ENCODE measurements around the gene ZNF230.

The ZNF230 gene

GRCh38 chr19:44002566-44003460, at the start of gene ZNF230:
Gene ZNF230, plus strand, starts transcription at chr19:44002957. Its CDS starts 4,122 bp downstream, at chr19:44007079.
- peak; percentile 71 for DNase-seq (ENCODE audit: low read depth)

GRCh38 chr19:43956827-43957226, 45.9 kb upstream of the ZNF230 start:
- DNase-seq (ENCODE audit: low read depth): no peak

- no peak for DNase-seq (ENCODE audit: low read depth)
These were observed 44.9 kb upstream of the ZNF230 start for GRCh38 chr19:43957891-43958290.

GRCh38 chr19:43960411-43960810, 42.3 kb upstream of the ZNF230 start:
- no peak for DNase-seq (ENCODE audit: low read depth)

GRCh38 chr19:43966079-43966694, 36.6 kb upstream of the ZNF230 start:
- no peak for DNase-seq (ENCODE audit: low read depth)

GRCh38 chr19:43976732-43977131, 26.0 kb upstream of the ZNF230 start:
- DNase-seq (ENCODE audit: low read depth): no peak

- DNase-seq (ENCODE audit: low read depth): no peak
These were observed 19.2 kb upstream of the ZNF230 start for GRCh38 chr19:43983544-43983911.

- peak; percentile 47 for DNase-seq (ENCODE audit: low read depth)
These were observed 18.7 kb upstream of the ZNF230 start, which contains the start of gene ZNF155 for GRCh38 chr19:43983912-43984686. Gene ZNF155, plus strand, starts transcription at chr19:43984188. Its CDS starts 4,356 bp downstream, at chr19:43988544.

- no peak for DNase-seq (ENCODE audit: low read depth)
These were observed 18.1 kb upstream of the ZNF230 start for GRCh38 chr19:43984687-43985000.

GRCh38 chr19:43997631-43998290, 5.0 kb upstream of the ZNF230 start:
- no peak for DNase-seq (ENCODE audit: low read depth)

- DNase-seq (ENCODE audit: low read depth): no peak
These were observed 568 bp upstream of the ZNF230 start for GRCh38 chr19:44002212-44002565.

GRCh38 chr19:44003461-44004009, 778 bp downstream of the ZNF230 start:
- no peak for DNase-seq (ENCODE audit: low read depth)

GRCh38 chr19:44005973-44006372, 3.2 kb downstream of the ZNF230 start:
- DNase-seq (ENCODE audit: low read depth): no peak

- no peak for DNase-seq (ENCODE audit: low read depth)
These were observed 4.7 kb downstream of the ZNF230 start for GRCh38 chr19:44007473-44007872.

- DNase-seq (ENCODE audit: low read depth): no peak
These were observed 7.7 kb downstream of the ZNF230 start for GRCh38 chr19:44010468-44010867.

- no peak for DNase-seq (ENCODE audit: low read depth)
These were observed 16.7 kb downstream of the ZNF230 start for GRCh38 chr19:44019498-44019897.

- no peak for DNase-seq (ENCODE audit: low read depth)
These were observed 18.5 kb downstream of the ZNF230 start for GRCh38 chr19:44021221-44021620.

- DNase-seq (ENCODE audit: low read depth): no peak
These were observed 22.1 kb downstream of the ZNF230 start for GRCh38 chr19:44024900-44025216.

GRCh38 chr19:44025217-44025936, 22.6 kb downstream of the ZNF230 start, which contains the start of gene ZNF222:
Gene ZNF222, plus strand, starts transcription at chr19:44025379. Its CDS starts 58 bp downstream, at chr19:44025437.
- DNase-seq (ENCODE audit: low read depth): peak; percentile 59

GRCh38 chr19:44026622-44027021, 23.9 kb downstream of the ZNF230 start:
- DNase-seq (ENCODE audit: low read depth): no peak

GRCh38 chr19:44032001-44032610, 29.3 kb downstream of the ZNF230 start:
- DNase-seq (ENCODE audit: low read depth): no peak

Data from activated T-helper 1 cell treated with Interleukin-2 at 50 U/mL for 16 hours (primary cell).